Smooth muscle cell (in vitro differentiated cells): Measurements from ENCODE around the gene GOLGA6B. TPM values are rescaled to one million over a fixed set of nuclear protein-coding genes. Genes with fewer than 3 reads are reported as not detected.
A peak's percentile ranks its signal among the peaks of the same experiment; 100 is the strongest.

Source experiments
- DNase-seq: peaks from one replicate; lab custom pipeline; 2025; ENCODE audit not compliant: unreplicated experiment; lab: John Stamatoyannopoulos, UW
- H2AFZ ChIP-seq: fragments of 200-600 bp; sonication (generic); 2 replicates; pipeline ENCODE4 v1.6.0; 2016; ENCODE audit warnings: antibody characterized with exemption, low read depth, mild to moderate bottlenecking
- H3F3A ChIP-seq: fragments of 200-600 bp; sonication (generic); 2 replicates; pipeline ENCODE4 v1.6.0; 2017; ENCODE audit warnings: antibody characterized with exemption, low read depth
- H3K27ac ChIP-seq: fragments of 200-600 bp; sonication (generic); 2 replicates; pipeline ENCODE4 v1.5.1; 2016; ENCODE audit warnings: low read depth, mild to moderate bottlenecking
- H3K27me3 ChIP-seq: fragments of 200-600 bp; sonication (generic); 2 replicates; pipeline ENCODE4 v1.6.1; 2016; ENCODE audit warnings: low read depth, mild to moderate bottlenecking
- H3K36me3 ChIP-seq: fragments of 200-600 bp; sonication (generic); 2 replicates; pipeline ENCODE4 v1.5.1; 2016; ENCODE audit warnings: low read depth
- H3K4me1 ChIP-seq: fragments of 200-600 bp; sonication (generic); 2 replicates; pipeline ENCODE4 v1.5.1; 2016; ENCODE audit warnings: low read depth
- H3K4me2 ChIP-seq: fragments of 200-600 bp; sonication (generic); 2 replicates; pipeline ENCODE4 v1.6.0; 2016; ENCODE audit warnings: mild to moderate bottlenecking
- H3K4me3 ChIP-seq: fragments of 200-600 bp; sonication (generic); 2 replicates; pipeline ENCODE4 v1.5.1; 2016; ENCODE audit warnings: mild to moderate bottlenecking
- H3K79me2 ChIP-seq: fragments of 200-600 bp; sonication (generic); 2 replicates; pipeline ENCODE4 v1.6.0; 2016; ENCODE audit warnings: low read depth, mild to moderate bottlenecking
- H3K9ac ChIP-seq: fragments of 200-600 bp; sonication (generic); 2 replicates; pipeline ENCODE4 v1.6.0; 2016; ENCODE audit warnings: low read depth
- H3K9me3 ChIP-seq: fragments of 200-600 bp; sonication (generic); replicated peaks from 2 replicates; pipeline ENCODE4 v1.5.1; 2016; ENCODE audit warnings: low read depth
- H4K20me1 ChIP-seq: fragments of 200-600 bp; sonication (generic); 2 replicates; pipeline ENCODE4 v1.6.0; 2016; ENCODE audit warnings: low read depth
- WGBS: methylation state at CpG from one replicate; pipeline ENCODE4 v1.1.7; 2016; ENCODE audit warnings: low lambda C conversion rate; 5-methylcytosine and 5-hydroxymethylcytosine counted together
- polyA plus RNA-seq: library from polyadenylated mRNA; unstranded; fragments of >200 nt; fragmentation: Nextera tagmentation; extraction: Ambion mirVana; gene quantifications from 2 replicates; pipeline ENCODE4 v1.2.1, GENCODE V29; 2016
- total RNA-seq: library from RNA; depleted of rRNA; stranded (reverse); fragments of >200 nt; gene quantifications from 2 replicates; pipeline ENCODE4 v1.2.3, GENCODE V29; 2014
- TF ChIP-seq, protein P1 (sequence below): fragments of 200-600 bp; sonication (generic); IDR thresholded peaks from 2 replicates; pipeline ENCODE4 v1.5.1; 2017; ENCODE audit warnings: borderline replicate concordance, mild to moderate bottlenecking, antibody characterized with exemption; ENCODE audit not compliant: insufficient read depth, poor library complexity, severe bottlenecking

The GOLGA6B gene
- total and polyA plus RNA-seq, 2 experiments from 2014 or later: not detected

DNA sequence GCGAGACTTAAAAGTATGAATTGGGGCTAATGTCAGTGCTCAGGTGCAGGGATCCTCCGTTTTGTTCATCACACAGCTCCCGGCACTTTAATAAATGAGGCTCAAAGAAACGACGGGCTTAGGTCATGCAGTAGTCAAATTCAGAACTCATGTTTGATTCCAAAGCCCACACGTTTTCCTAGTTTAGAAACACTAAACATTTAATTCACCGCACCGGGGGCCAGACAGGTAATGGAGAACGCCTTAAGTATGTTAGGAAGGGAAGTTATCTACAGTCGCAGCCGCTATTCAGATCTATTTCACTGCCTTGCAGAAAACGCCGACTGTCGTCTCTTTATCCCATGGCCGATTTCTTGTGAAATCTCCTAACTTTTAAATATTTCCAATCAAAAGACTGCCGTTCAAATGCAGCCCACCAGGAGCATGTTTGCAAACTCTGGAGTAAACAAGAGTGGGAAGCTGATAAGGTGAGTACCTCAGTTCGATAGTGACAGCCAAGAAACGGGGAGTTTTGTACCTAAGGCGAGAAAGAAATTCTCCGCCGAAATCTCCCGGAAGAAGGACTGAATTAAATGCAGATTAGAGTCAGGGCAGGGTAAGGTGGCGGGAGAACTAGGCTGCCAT lies 30.9 kb downstream of the GOLGA6B start:
- peak overlapping the region; percentile 87 for H3K4me2 ChIP-seq
- TF ChIP-seq, protein P1, sequence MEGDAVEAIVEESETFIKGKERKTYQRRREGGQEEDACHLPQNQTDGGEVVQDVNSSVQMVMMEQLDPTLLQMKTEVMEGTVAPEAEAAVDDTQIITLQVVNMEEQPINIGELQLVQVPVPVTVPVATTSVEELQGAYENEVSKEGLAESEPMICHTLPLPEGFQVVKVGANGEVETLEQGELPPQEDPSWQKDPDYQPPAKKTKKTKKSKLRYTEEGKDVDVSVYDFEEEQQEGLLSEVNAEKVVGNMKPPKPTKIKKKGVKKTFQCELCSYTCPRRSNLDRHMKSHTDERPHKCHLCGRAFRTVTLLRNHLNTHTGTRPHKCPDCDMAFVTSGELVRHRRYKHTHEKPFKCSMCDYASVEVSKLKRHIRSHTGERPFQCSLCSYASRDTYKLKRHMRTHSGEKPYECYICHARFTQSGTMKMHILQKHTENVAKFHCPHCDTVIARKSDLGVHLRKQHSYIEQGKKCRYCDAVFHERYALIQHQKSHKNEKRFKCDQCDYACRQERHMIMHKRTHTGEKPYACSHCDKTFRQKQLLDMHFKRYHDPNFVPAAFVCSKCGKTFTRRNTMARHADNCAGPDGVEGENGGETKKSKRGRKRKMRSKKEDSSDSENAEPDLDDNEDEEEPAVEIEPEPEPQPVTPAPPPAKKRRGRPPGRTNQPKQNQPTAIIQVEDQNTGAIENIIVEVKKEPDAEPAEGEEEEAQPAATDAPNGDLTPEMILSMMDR: no peak
- DNase-seq: no peak
- peaks cover under 1% of the 10 kb centered on the region for H4K20me1 ChIP-seq
- WGBS: 23% methylated on average over 23 of the region's 23 CpGs
- H3K36me3 ChIP-seq: no peaks in the 10 kb centered on the region
- H3F3A ChIP-seq: no peaks in the 10 kb centered on the region
- no peaks in the 10 kb centered on the region for H3K9me3 ChIP-seq
- H3K4me3 ChIP-seq: peak overlapping the region; percentile 71
- peak overlapping the region; percentile 93 for H2AFZ ChIP-seq
- peaks cover 6% of the 10 kb centered on the region for H3K4me1 ChIP-seq
- peaks cover 4% of the 10 kb centered on the region for H3K27me3 ChIP-seq
- peaks cover 22% of the 10 kb centered on the region for H3K79me2 ChIP-seq
- H3K9ac ChIP-seq: peak overlapping the region; percentile 70
- peak overlapping the region; percentile 87 for H3K27ac ChIP-seq

DNA sequence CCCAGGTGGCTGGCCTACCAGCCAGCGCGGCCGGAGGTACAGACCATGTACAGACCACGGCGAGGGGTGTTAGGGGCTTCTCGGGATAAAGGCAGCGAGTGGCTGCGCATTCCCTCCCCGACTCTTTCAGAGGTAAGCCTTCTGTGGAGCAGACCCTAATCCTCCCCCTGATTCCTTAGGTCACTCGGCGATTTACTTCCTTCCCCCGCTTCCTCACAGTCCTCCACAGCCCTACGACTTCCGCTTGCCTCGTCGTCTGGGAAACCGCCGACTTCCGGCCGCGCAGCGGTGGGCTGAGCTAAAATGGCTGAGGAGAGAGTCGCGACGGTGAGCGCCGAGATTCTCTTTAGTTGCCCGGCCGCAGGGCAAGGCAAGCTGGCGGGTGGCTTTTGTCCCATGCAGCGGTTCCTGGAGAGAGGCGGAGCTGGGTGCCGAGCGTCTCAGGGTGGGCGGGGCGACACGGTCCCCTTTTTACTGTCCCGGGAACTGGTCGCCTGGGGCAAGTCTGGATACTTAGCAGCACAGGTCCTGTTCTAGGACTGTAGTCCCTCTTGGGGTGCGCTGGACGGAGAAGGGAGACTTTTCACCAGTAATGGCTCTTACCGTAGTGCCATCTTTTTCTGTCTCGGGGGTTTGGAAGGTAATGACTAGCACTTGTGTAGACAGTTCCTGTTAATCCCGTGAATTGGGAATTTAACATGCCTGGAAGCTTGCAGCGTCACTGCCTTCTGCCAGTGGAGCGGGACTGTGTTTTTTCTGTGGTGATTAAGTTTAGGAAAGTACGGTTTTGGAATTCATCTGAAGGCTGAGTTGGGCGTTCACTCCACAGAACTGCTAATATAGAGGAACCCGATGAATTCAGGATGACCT lies 31.7 kb downstream of the GOLGA6B start, which contains the start of the genes BBS4 and HIGD2B:
BBS4 (plus strand) TSS at position 283 of the 870 bp plus-strand sequence; CDS start at position 304, 21 bp downstream.
HIGD2B (minus strand) TSS at position 258 of the 870 bp plus-strand sequence. CDS start 9,808 bp downstream, outside the sequence.
- Histone ChIP-seq H3K36me3 (no peaks in the 10 kb centered on the region), H3K4me1 (peaks cover 6% of the 10 kb centered on the region), H4K20me1 (peaks cover 6% of the 10 kb centered on the region), H3F3A (no peaks in the 10 kb centered on the region), H3K27me3 (no peaks in the 10 kb centered on the region), H3K9ac (peak within 1 kb of the TSS; percentile 70), H3K4me3 (peak within 1 kb of the TSS; percentile 71), H3K9me3 (no peaks in the 10 kb centered on the region), H2AFZ (peak within 1 kb of the TSS; percentile 93), H3K4me2 (peak within 1 kb of the TSS; percentile 87), H3K79me2 (peaks cover 22% of the 10 kb centered on the region), H3K27ac (peak within 1 kb of the TSS; percentile 87)
- TF ChIP-seq, protein P1: no peak
- 1% methylated on average over 49 of the region's 49 CpGs for WGBS
- DNase-seq: no peak

DNA sequence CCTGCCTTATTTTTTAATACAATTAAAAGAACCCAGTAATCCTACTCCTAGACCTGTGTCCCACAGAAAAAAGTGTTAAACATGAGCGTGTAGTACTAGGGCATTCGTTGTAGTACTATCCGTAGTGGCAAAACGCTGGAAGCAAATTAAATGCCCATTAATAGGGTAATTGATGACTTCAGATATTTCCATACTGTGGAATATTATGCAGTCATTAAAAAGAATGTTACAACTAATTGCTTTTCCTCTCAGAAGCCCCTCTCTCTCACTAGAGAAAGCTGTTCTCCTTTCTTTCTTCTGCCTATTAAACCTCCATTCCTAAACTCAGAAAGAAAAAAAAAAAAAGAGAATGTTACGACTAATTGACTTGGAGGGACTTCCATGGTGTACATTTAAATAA lies 34.2 kb downstream of the GOLGA6B start:
- 98% methylated on average over 5 of the region's 5 CpGs for WGBS
- H3K79me2 ChIP-seq: peaks cover 28% of the 10 kb centered on the region
- no peak overlapping the region for H2AFZ ChIP-seq
- no peak overlapping the region for H3K4me2 ChIP-seq
- no peak overlapping the region for H3K27ac ChIP-seq
- H3K9ac ChIP-seq: no peak overlapping the region
- no peaks in the 10 kb centered on the region for H3F3A ChIP-seq
- DNase-seq: no peak
- H3K9me3 ChIP-seq: no peaks in the 10 kb centered on the region
- no peaks in the 10 kb centered on the region for H3K36me3 ChIP-seq
- peaks cover 6% of the 10 kb centered on the region for H3K4me1 ChIP-seq
- H3K4me3 ChIP-seq: no peak overlapping the region
- H4K20me1 ChIP-seq: peaks cover 14% of the 10 kb centered on the region
- no peaks in the 10 kb centered on the region for H3K27me3 ChIP-seq
- TF ChIP-seq, protein P1: no peak
